T-helper 2 cell (primary cell): ENCODE measurements around the gene TRIP12.

Source experiments
- DNase-seq, 5 experiments: peaks; one replicate each; pipeline versions ENCODE4 v3.0.0 to v3.0.0-alpha.2; 2012 to 2022

TRIP12 gene

GRCh38 chr2:229920011-229920641 lies 1.7 kb downstream of the TRIP12 start:
- DNase-seq, result peak in 3 of 5 experiments; percentile 8 to 51 (median 27)

DNA sequence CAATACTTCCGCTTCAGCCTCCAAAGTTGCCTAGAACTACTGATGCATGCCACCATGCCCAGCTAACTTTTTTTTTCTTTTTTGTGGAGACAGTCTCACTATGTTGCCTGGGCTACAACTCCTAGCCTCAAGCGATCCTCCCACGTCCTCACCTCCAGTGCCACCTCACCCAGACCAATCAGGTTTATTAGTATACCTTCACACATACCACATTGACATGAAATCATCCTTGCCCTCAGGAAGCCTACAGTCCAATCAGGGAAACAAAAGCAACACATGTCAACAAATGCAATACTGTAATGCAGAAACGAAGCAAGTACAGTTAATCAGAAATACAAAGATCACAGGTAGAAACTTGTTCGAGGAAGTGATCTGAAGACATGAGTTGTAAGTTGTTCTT lies 4.0 kb downstream of the TRIP12 start:
- peak in 1 of 5 experiments; percentile 11 for DNase-seq

DNA sequence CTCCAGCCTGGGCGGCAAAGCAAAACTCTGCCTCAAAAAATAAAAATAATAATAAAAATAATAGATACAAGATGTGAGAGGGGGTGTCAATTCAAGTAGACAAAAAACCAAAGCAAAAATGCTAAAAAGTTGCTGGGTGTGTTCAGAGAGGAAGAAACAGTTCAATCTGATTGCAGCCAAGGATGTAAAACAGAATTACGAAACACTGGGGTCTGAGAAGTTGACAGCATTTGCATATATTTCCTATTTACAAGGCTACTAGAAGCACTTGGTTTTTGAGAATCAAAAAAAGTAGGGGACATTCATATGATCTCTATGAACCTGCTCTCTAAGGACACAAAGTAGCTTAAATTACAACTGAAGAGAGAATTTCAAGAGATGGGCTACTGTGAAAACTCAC lies 7.6 kb downstream of the TRIP12 start:
- DNase-seq, result no peak

DNA sequence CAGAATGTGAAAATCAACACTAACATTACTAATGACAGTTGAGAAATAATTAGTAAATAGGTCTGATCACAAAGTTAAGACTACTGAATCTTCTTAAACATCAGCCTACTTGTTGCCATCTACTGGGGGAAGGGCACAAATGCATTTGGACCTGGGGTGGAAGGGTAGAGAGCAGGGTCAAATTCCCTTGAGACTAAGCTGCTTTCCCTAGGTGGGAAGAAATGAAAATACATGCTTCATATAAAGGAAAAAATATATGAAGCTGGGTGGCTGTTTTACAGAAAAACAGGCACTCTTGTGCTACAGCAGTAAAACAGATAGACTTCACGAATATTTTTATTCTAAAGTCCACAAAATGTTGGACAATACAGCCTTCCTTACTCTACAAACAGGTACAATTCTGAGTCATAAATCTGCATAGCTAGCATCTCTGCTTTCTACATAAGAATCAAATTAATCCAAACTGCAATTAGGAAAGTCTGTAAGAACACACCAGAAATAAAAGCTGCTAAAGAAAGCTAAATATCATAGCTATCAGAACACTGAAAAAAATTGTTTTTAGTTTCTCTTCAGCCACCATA lies 10.9 kb downstream of the TRIP12 start:
- peak in 1 of 5 experiments; percentile 52 for DNase-seq

DNA sequence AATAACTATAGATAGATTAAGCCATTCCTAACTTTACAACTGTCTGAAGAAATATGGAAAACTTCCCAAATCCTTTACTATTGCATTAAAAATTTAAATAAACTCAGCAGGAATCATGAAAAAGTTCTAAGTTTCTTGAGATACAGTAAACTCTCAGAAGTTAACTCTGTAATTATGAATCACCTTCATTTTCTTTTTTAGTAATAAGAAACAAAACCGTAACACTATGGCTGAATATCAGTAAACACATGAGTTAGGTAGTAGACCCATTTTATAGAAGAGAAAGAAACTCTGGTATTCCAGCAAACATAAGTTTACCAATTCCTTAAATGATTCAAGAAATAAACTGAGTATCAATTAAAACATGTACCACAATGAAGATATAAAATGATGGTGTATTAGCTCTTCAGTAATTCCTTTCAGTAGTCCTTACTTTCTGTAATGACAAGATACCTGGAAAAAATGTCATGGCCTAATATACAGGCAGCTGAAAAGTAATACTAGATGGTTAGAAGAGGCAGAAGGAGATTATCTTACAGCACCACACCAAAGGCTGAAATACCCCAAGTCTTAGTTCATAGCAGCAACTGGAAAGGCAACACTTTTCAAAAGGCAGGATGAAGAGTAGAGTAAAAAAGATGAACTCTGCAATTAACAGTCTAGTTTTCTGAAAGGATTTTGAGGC lies 11.5 kb downstream of the TRIP12 start:
- no peak for DNase-seq

DNA sequence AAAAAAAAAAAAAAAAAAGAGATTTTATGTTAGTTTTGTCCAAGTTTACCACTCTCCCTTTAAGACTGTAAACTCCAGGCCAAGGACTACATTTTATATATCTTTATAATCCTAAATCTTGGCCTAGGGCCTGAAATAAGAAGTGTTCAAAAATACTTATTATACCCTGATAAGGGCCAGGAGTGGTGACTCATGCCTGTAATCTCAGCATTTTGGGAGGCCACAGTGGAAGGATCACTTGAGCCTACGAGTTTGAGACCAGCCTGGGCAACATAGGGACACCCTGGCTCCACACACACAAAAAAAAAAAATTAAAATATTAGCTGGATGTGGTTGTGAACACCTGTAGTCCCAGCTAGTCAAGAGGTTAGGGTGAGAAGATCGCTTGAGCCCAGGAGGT lies 12.7 kb downstream of the TRIP12 start:
- no peak for DNase-seq

- no peak for DNase-seq
Observed at GRCh38 chr2:229905601-229906000, 16.2 kb downstream of the TRIP12 start.

DNA sequence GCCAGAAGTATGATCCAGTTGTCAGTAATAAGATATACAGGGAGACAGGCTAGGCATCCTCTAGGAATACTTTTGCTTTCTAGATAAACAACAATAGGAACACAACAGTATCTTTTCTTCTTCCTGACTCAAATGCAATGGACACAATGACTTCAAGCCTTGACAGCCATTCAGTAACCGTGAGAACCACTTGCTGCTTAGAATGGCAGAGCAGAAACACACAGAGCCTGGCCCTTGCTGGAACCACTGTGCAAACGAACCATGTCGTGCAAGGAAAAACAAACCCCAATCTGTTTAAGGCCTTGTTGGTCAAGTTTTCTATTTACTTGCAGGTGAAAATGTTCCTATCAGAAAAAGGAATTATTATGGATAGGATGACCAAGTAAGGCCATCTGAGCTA lies 18.8 kb downstream of the TRIP12 start:
- no peak for DNase-seq

DNA sequence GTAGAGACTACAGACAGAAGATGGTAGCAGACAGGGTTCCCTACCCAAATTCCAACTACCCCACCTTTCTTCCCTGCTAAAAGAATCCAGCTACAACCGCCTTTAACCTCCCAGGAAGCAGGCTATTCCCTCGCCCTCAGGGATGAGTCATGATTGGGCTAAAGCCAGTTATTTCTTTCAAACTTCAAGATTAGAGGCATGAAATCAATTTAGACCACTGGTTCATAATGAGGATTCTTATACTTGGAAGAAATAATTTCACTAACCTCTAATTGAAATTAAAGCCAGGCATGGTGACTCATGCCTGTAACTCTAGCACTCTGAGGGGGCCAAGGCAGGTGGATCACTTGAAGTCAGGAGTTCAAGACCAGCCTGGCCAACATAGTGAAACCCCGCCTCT lies 20.0 kb downstream of the TRIP12 start:
- no peak for DNase-seq

GRCh38 chr2:229900514-229900913 lies 21.3 kb downstream of the TRIP12 start:
- DNase-seq, result peak in 1 of 5 experiments; percentile 39

DNA sequence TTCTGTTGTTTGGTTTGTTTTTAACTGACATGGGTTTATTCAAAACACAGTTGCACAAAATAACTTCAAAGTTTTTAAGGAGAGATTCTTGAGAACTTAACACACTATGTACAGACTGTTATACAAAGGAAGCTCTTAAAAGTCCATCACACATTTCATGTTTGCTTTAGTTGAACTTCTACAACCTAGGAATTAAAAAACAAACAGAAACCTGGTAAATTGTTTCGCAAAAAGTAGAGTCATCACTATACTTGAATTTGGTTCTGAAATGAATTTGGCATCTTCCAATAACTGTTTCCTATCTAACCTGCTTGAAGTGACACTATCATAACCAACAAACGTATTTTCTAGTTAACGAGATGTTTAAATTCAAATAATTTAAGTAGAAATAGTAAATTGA lies 21.8 kb downstream of the TRIP12 start:
- DNase-seq, result peak in 1 of 5 experiments; percentile 65

DNA sequence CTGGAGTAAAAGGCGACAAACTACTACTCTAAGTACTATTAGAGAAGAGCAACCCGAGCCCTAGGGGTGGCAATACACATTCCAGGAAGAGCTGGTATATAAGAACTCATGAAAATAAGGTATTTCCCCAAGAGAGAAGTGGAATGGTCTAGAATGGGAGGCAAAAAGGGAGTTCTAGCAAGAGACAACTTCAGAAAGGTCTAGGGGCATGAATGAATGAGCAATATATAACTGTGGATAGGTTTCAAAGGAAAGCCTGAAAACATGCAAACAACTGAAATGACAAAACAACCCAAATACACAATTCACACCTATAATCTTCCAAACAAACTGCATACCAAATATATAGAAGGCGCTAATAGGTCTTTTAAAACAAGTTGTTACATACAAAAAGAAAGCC lies 22.2 kb downstream of the TRIP12 start:
- DNase-seq, result no peak

- no peak for DNase-seq
Observed at GRCh38 chr2:229896857-229897256, 25.0 kb downstream of the TRIP12 start.

DNA sequence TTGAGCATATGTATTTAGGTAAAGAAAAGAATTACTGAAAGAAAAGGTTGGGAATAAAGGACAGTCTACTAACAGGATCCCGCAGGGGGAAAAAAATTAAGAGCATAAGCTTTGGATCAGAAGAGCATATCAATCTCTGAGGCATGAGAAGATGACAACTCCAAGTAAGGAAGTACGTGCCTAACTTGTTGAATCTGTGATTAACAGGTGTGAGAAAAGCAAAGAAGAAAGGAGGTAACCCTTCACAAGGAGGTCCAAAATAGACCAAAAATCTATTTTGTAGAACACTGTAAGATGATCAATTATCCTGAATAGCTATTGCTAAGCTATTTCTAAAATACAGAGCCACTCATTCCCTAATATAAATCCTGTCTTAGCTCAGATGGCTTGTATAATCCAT lies 32.8 kb downstream of the TRIP12 start:
- no peak for DNase-seq

DNA sequence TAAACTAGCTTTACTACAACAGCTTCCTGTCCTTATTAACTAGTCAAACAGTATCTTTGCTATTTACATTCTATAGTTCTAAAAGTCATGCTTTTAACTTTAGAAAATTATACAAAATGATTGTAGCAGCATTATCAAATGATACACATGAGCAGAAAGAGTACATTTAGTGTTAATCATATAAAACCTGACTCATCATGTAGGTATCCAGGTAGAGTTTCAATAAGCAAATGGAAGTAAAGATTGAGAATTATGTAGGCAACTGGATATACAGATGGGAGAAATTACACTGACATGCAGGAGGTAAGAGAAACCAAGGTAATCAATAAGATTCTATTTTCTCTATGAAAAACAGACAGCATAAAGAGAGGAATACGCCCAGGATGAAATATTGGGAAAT lies 33.8 kb downstream of the TRIP12 start:
- DNase-seq, result no peak

DNA sequence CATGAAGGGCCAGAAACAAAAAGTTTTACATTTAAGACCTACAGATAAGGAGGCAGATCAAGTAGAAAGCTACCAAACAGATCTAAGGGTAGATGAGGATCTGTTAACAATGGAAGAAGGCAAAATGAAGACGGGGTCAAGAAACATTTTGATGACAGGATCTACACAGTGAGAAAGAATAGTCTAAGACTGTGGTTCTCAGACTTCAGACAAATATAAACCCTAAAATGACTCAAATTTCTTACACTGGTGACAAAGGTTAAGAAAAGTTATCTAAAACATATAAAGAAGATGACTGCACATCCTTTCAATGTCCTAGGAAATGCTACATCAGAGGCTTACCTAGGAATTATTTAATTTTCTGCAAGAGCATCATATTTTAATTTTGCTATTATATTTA lies 34.4 kb downstream of the TRIP12 start:
- DNase-seq, result no peak

DNA sequence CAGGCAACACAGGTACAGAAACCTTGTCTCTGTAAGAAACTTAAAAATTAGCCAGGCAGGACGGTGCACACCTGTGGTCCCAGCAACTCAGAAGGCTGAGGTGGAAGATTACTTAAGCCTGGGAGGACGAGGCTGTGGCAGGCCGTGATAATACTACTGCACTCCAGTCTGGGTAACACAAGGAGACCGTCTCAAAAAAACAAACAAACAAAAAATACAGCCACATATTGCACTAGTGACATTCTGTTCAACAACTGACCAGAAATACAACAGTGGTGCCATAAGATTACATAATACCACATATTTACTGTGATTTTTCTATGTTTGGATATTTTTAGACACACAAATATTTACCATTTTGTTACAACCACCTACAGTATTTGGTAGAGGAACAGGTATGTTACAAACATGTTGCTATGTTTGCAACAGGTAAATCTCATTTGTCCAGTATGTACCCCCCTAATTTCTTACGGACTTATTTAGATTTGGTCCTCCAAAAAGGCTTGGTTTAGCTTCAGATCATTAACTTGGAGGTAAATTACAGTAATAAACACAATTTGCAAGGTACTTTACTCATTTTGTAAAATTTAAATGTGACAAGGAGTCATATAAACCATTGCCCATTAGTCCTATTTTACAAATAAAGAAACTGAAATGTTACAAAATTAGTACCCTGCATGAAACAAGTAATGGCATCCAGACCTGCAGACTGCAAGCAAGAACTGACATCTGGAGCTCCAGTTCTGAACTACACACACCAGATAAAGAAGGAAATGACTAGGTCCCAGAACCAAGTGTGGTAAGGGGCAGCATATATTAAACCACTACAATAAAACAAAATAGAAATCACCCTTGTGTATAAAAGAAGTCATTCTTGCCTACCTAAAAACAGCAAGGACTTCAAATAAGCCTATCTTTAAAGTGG lies 36.8 kb downstream of the TRIP12 start:
- DNase-seq, result peak in 1 of 5 experiments; percentile 22

DNA sequence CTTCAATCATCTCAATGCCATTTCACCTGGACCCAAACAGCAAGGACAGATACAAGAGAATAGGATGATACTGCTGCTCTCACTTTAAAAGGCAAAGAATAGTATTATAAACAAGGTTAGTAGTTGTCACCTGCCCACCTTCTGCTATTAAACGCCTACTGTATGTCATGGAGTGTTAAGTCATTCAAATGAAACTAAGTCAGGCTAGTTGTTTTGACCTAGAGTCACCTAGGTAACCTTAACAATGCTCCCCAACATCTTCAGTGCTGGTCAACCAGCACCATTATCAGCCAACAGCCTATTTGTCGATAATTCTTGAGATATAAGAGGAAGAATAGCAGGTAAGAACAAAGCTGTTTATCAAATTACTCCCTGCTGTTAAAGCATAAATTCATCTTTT lies 39.2 kb downstream of the TRIP12 start:
- DNase-seq, result no peak

- DNase-seq, result no peak
Observed at GRCh38 chr2:229880892-229881586, 40.8 kb downstream of the TRIP12 start.

DNA sequence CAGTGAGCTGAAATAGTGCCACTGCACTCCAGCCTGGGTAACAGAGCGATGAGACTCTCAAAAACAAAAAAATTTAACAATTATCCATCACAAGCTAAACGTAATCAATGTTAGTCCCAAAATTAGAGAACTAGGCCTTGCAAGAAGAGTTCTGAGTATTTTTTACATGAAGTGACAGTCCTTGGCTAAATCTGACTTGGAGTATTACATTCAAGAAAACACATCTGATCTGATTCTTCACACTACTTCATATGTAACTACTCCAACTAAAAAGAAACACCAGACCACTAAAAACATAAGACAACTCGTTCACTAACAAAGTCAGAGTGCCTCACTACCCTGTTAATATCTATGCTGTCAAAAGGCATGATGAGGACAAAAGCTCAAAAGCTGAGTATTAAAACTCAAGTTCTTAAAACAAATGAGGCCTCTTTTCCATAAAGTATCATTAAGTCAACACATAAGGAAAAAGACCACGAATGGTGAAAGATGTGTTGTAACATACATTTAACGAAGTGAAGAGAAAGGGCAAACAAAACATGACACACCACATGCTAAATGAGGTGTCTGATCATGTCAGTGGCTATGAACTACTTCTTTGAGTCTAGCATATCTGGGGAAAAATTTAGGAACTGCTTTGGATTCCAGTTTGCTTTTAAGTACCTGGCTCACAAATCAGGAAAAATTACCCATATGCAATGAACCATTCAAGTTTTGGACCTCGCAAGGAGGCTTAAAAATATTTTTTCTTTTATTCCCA lies 42.4 kb downstream of the TRIP12 start:
- no peak for DNase-seq

DNA sequence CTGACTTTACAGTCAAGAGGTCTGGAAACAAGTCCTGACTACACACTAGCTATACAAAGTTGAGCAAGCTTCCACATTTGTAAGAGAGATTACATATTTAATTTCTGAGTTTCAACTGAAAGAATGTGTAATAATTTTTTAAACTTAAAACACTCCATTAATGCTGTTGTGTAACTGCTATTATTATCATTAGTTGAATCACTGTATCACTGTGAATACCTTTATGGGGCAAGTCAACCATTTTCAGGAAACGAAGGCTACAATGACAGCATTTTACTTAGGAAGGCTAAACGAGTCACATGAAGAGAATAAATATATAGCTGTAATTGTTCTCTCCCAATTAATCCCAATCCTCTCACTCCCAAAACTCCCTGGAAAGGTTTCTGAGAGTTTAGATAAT lies 46.3 kb downstream of the TRIP12 start:
- DNase-seq, result no peak

DNA sequence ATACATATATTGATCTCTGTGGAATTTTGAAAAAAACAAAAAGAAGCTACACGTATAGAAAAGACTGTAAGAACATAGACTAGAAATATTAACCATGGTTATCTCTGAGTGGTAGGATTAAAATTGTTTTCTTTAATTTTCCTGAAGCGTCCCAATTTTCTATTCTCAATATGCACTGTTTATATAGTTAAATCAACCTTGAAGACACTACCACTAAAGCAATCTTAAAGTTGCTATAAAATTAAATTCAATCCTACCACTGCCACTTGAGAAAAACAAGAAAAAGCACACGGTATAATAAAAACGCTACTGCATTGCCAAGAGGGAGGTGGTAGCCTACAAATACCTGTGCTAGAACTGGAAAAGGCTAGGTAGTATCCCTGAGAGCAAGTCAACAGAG lies 47.2 kb downstream of the TRIP12 start:
- DNase-seq, result no peak
